Fibroblast of skin of left biceps (primary cell): Measurements from ENCODE around the gene PTPN21.

Experiments used
- DNase-seq, 2 experiments: peaks; one replicate each; pipeline ENCODE4 v3.0.0-alpha.2; 2013; ENCODE audit warnings: low read depth in 2 of 2

The PTPN21 gene

GRCh38 chr14:88468406-88468805 lies 86.4 kb downstream of the PTPN21 start:
- peak in 1 of 2 experiments; percentile 8 for DNase-seq

DNA sequence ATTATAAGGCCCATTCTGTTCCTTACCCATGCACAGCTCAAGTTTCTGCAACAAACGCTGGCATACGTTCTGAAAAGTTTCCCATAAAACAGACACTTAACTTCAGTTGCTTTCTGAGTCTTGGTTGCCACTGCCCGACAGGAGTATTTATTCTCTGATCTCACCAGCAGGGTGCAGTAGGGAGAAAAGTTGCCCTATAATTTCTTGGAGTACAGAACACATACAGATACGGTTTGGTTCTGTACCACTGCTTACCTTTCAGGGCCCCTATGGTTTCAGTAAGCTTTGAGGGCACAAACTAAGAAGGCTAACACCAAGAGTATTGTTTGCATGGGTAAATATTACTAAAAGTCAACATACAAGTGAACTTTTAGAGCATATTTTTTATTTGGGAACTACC lies 91.5 kb downstream of the PTPN21 start:
- DNase-seq: no peak

DNA sequence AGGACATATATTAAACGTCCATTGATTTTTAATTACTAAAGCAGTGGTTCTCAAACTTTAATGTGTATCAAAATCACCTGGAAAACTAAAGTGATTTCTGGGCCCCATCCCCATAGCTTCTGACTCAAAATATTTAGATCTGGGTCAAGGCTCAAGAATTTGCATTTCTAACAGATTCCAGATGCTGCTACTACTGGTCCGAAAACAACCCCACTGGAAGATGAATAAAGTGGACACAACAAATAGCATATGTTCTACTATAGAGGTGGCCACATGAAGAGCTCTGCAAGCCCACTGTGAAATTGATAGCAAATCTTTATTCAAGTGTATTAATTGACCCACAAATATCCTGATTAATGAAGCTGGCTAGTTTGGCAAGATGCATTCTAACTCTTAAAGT lies 99.9 kb downstream of the PTPN21 start:
- no peak for DNase-seq

- no peak for DNase-seq
Observed at GRCh38 chr14:88452231-88452630, 102.6 kb downstream of the PTPN21 start.

DNA sequence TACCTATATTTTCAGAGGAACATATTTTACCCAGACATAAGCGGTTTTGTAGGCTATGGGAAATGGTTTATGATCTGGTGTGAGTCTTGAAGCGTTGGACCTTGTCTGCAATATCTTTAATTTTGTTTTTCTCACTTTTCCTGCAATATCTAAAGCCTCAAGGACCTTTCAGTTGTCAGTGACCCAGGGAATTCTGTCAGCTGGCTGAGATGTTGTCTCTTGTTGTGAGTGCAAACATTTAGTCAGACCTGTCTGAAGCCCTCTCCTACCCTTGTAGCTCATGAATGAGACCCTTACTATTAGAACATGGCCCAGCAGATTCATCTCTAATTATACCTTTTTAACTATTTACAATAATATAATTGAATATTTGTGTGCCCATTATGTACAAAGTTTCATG lies 115.7 kb downstream of the PTPN21 start:
- no peak for DNase-seq

GRCh38 chr14:88437658-88438057 lies 117.1 kb downstream of the PTPN21 start:
- DNase-seq: no peak

DNA sequence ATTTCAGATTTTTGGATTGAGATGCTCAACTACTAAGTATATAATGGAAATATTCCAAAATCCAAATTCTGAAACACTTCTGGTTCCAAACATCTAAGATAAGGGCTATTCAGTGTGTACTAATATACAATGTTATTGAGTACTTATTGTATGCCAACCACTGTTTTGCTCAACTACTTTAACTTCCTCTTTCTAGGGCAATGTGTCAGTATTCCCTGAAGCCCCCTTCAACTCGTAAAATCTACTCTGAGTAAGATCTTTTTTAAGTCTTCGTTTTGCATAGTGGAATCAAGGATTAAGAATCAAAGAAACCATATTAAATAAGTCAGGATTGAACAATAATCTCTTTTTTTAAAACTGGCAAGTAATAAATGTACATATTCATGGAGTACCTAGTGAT lies 123.8 kb downstream of the PTPN21 start:
- no peak for DNase-seq

- DNase-seq: no peak
Observed at GRCh38 chr14:88426271-88426670, 128.5 kb downstream of the PTPN21 start.

DNA sequence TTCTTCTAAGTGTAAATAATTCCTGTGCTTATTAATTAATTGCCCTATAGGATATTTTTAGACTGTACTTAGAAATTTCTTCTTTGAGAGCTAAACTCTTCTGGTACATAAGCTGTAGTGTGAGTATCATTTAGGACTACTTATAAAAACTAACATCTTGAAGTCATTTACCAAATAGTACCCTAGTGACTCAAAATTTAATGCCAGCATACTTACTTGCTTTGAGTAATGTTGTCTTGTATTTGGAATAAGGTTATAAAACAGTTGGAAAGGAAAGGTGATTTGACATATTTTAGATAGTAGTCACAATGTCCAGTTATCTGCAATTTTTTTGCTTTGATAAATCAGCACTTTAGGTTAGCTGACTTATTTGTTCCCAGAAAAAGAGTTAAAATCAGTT lies 130.2 kb downstream of the PTPN21 start:
- no peak for DNase-seq

- no peak for DNase-seq
Observed at GRCh38 chr14:88422919-88423650, 131.7 kb downstream of the PTPN21 start.

GRCh38 chr14:88422047-88422446 lies 132.8 kb downstream of the PTPN21 start:
- DNase-seq: no peak

GRCh38 chr14:88421286-88421685 lies 133.5 kb downstream of the PTPN21 start:
- no peak for DNase-seq

DNA sequence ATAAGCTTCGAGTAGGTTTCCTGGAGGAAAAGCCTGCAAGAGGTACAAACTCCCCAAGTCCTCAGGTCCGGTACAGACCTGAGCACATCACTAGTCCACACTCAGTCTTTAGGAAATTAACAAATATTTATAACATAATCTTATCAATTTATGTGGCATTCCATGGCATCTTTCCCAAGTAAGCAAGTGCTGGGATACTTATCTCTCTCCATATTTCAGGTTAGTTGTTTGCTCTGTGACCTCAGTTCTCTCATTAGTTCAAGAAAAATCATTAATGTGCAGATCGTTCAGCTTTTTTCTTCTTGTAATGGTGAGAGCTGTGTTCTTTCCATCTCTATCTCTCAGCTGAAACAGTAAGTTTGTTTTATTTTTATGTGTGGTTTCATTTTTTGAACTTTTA lies 134.6 kb downstream of the PTPN21 start:
- DNase-seq: no peak

- DNase-seq: no peak
Observed at GRCh38 chr14:88417594-88417993, 137.2 kb downstream of the PTPN21 start.
